NT2/D1 (cell line): ENCODE data around the gene ADAM22.

Source experiments
- YY1 ChIP-seq: IDR thresholded peaks from 2 replicates; pipeline ENCODE4 v1.6.1; 2011; ENCODE audit not compliant: insufficient read length, insufficient read depth
- ZNF274 ChIP-seq: IDR thresholded peaks from 2 replicates; pipeline ENCODE4 v1.6.1; 2011; ENCODE audit warnings: mild to moderate bottlenecking, low read depth, low read length

- TF ChIP-seq ZNF274 (no peak), YY1 (no peak)
These were observed 283.8 kb downstream of the ADAM22 start for GRCh38 chr7:88217675-88218428.
